ENCODE measurements around the gene TEDDM1. TPM values are rescaled to one million over a fixed set of nuclear protein-coding genes. Genes with fewer than 3 reads are reported as not detected.
"Not testable (repeated sequence)": the region's sequence is repeated elsewhere in the genome, so short reads cannot be mapped to it uniquely, and the experiment has no call there.

Gene TEDDM1
- total RNA-seq, 1 donor from 2014 or later, result not detected

- intact Hi-C loops (cut with micrococcal nuclease), result no loop called here
- Mint-ChIP-seq H3K4me3 (ENCODE audit: low read depth) (no peak overlapping the region), H3K27me3 (ENCODE audit: low read depth) (no peaks in the 10 kb centered on the region), H3K27ac (no peak overlapping the region), H3K36me3 (ENCODE audit: low read depth) (peaks cover 67% of the 10 kb centered on the region), H3K4me1 (ENCODE audit: low read depth) (peaks cover 13% of the 10 kb centered on the region), H3K9me3 (no peaks in the 10 kb centered on the region)
- no peak for DNase-seq (ENCODE audit: low spot score)
Measured at GRCh38 chr1:182384387-182384960, 16.0 kb downstream of the TEDDM1 start.

- Mint-ChIP-seq H3K27ac (no peak overlapping the region), H3K4me1 (ENCODE audit: low read depth) (peaks cover 7% of the 10 kb centered on the region), H3K36me3 (ENCODE audit: low read depth) (peaks cover 63% of the 10 kb centered on the region), H3K27me3 (ENCODE audit: low read depth) (no peaks in the 10 kb centered on the region), H3K9me3 (no peaks in the 10 kb centered on the region), H3K4me3 (ENCODE audit: low read depth) (no peak overlapping the region)
- intact Hi-C loops (cut with micrococcal nuclease), result no loop called here
- DNase-seq (ENCODE audit: low spot score), result no peak
Measured at GRCh38 chr1:182383934-182384333, 16.5 kb downstream of the TEDDM1 start.

GRCh38 chr1:182383037-182383661 is 17.3 kb downstream of the TEDDM1 start:
- no peak for DNase-seq (ENCODE audit: low spot score)
- intact Hi-C loops (cut with micrococcal nuclease), result no loop called here
- Mint-ChIP-seq H3K27ac (no peak overlapping the region), H3K36me3 (ENCODE audit: low read depth) (peaks cover 55% of the 10 kb centered on the region), H3K9me3 (no peaks in the 10 kb centered on the region), H3K4me1 (ENCODE audit: low read depth) (no peaks in the 10 kb centered on the region), H3K4me3 (ENCODE audit: low read depth) (no peak overlapping the region), H3K27me3 (ENCODE audit: low read depth) (no peaks in the 10 kb centered on the region)

DNA sequence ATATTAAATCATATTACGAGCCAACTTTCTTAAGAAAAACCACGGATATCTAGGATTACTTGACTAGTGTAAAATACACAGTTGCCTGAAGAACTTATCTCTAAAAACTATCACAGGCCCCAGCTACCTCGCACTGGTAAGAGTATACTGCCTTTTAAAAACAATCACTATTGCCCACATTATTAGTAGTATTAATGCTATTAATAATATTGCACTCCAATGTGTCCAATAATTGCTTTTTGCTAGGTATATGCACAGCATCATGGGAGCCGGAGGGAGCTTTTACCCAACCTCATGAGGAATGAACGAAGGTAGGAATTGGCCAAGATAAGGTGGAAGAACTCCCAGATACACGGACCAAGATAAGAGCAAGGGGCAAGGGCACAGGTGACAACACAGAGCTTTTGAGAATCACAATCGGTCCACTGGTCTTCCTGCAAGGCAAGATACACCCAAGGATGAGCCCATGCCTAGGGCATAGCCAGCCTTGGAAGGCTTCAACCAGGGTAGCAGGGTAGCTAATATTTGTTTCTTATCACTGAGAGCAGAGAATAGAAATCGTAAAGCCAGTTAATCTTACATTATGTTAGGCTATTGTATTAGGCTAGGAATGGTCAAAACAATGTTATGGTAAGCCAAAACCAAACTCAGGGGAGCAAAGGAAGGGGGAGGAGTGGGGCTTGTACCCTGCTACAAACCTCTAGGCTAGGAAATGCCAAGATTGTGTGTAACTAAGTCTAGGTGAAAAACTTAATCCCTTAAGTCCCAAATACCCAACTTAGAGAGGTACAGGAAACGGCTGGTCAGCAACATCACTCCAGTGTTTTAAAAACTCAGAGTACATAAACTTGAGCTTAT is 18.3 kb downstream of the TEDDM1 start:
- no peaks in the 10 kb centered on the region for H3K4me1 Mint-ChIP-seq (ENCODE audit: low read depth)

GRCh38 chr1:182380199-182380598 is 20.3 kb downstream of the TEDDM1 start:
- Mint-ChIP-seq H3K27me3 (ENCODE audit: low read depth) (peaks cover 7% of the 10 kb centered on the region), H3K36me3 (ENCODE audit: low read depth) (peaks cover 27% of the 10 kb centered on the region), H3K4me3 (ENCODE audit: low read depth) (no peak overlapping the region), H3K4me1 (ENCODE audit: low read depth) (no peaks in the 10 kb centered on the region), H3K27ac (no peak overlapping the region), H3K9me3 (no peaks in the 10 kb centered on the region)
- DNase-seq (ENCODE audit: low spot score), result no peak
- intact Hi-C loops (cut with micrococcal nuclease), result no loop called here

More for the DNA sequence above, 18.3 kb downstream of the TEDDM1 start:
- H3K27ac Mint-ChIP-seq, result no peak overlapping the region
- no peak overlapping the region for H3K4me3 Mint-ChIP-seq (ENCODE audit: low read depth)
- DNase-seq (ENCODE audit: low spot score), result no peak
- peaks cover 45% of the 10 kb centered on the region for H3K36me3 Mint-ChIP-seq (ENCODE audit: low read depth)
- no peaks in the 10 kb centered on the region for H3K9me3 Mint-ChIP-seq
- peaks cover 1% of the 10 kb centered on the region for H3K27me3 Mint-ChIP-seq (ENCODE audit: low read depth)
- intact Hi-C loops (cut with micrococcal nuclease), result no loop called here

DNA sequence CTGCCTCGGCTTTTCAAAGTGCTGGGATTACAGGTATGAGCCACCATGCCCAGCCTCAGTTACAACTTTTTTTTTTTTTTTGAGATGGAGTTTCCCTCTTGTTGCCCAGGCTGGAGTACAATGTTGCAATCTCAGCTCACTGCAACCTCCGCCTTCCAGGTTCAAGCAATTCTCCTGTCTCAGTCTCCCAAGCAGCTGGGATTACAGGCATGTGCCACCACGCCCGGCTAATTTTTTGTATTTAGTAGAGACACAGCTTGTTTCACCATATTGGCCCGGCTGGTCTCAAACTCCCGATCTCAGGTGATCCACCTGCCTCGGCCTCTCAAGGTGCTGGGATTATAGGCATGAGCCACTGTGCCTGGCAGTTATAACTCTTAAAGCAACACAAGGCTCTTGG is 20.7 kb downstream of the TEDDM1 start:
- intact Hi-C loops (cut with micrococcal nuclease), result not testable (repeated sequence)

DNA sequence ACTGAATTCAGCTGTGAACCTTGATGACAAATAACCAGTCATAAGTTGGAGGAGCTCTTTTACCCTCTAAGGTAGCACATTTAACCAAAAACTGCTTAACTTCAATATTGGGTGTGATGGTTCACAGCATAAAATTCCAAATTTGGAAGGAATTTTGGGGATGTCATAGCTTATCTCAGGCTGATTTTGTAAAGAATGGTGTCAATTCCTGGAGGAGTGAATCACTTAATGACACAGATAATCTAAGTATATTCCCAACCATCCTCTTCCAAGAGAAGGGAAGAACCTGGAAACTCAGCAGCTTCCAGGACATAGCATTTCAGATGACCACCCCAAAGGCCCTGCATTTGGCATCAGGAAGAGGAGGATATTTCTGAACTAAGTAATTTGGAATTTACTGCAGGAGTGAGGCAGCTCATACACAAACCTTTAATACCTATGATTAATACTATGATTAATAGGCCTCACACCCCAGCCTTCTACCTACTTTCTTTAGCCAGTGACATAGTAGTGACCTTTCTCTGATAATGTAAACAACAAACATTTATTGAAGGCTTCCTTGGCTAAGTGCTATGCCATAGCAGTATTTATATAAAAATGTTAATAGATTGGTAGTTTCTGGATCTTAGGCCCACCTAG is 23.4 kb downstream of the TEDDM1 start:
- peaks cover 12% of the 10 kb centered on the region for H3K27me3 Mint-ChIP-seq (ENCODE audit: low read depth)
- H3K27ac Mint-ChIP-seq, result no peak overlapping the region
- H3K4me3 Mint-ChIP-seq (ENCODE audit: low read depth), result no peak overlapping the region
- DNase-seq (ENCODE audit: low spot score), result no peak
- no peaks in the 10 kb centered on the region for H3K9me3 Mint-ChIP-seq
- no peaks in the 10 kb centered on the region for H3K4me1 Mint-ChIP-seq (ENCODE audit: low read depth)
- H3K36me3 Mint-ChIP-seq (ENCODE audit: low read depth), result peaks cover 4% of the 10 kb centered on the region
- intact Hi-C loops (cut with micrococcal nuclease), result no loop called here

More for the DNA sequence above, 20.7 kb downstream of the TEDDM1 start:
- not testable (repeated sequence) for H3K27ac Mint-ChIP-seq; H3K27me3 Mint-ChIP-seq (ENCODE audit: low read depth); H3K4me1 Mint-ChIP-seq (ENCODE audit: low read depth); DNase-seq (ENCODE audit: low spot score); H3K9me3 Mint-ChIP-seq; H3K4me3 Mint-ChIP-seq (ENCODE audit: low read depth)
- H3K36me3 Mint-ChIP-seq (ENCODE audit: low read depth), result peaks cover 22% of the 10 kb centered on the region

- intact Hi-C loops (cut with micrococcal nuclease), result no loop called here
- Mint-ChIP-seq H3K36me3 (ENCODE audit: low read depth) (no peaks in the 10 kb centered on the region), H3K27ac (no peak overlapping the region), H3K9me3 (no peaks in the 10 kb centered on the region), H3K4me3 (ENCODE audit: low read depth) (no peak overlapping the region), H3K27me3 (ENCODE audit: low read depth) (peaks cover 12% of the 10 kb centered on the region), H3K4me1 (ENCODE audit: low read depth) (no peaks in the 10 kb centered on the region)
- no peak for DNase-seq (ENCODE audit: low spot score)
Measured at GRCh38 chr1:182374101-182374834, 26.2 kb downstream of the TEDDM1 start.

DNA sequence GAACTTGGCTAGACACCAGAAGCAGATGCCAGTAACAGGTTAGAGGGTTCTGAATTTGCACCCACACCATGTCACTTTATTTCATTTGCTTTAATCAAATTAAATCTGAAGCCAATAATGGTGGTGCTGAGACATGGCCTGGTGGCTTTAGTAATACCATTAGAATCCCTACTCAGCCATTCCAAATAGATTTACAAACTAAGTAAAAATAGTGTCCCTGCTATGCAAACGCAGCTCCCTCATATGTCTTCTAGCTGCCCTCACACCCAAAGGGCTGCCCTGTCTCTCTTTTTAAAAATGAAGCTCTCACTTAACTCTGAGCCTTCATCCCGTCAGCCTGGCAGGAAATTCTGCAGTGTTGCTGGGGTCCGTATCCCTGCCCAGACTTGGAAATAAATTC is 29.9 kb downstream of the TEDDM1 start:
- no peak overlapping the region for H3K27ac Mint-ChIP-seq
- no peaks in the 10 kb centered on the region for H3K9me3 Mint-ChIP-seq
- intact Hi-C loops (cut with micrococcal nuclease), result no loop called here
- peaks cover 23% of the 10 kb centered on the region for H3K27me3 Mint-ChIP-seq (ENCODE audit: low read depth)
- H3K4me3 Mint-ChIP-seq (ENCODE audit: low read depth), result no peak overlapping the region
- no peaks in the 10 kb centered on the region for H3K36me3 Mint-ChIP-seq (ENCODE audit: low read depth)
- H3K4me1 Mint-ChIP-seq (ENCODE audit: low read depth), result no peaks in the 10 kb centered on the region
- DNase-seq (ENCODE audit: low spot score), result no peak

DNA sequence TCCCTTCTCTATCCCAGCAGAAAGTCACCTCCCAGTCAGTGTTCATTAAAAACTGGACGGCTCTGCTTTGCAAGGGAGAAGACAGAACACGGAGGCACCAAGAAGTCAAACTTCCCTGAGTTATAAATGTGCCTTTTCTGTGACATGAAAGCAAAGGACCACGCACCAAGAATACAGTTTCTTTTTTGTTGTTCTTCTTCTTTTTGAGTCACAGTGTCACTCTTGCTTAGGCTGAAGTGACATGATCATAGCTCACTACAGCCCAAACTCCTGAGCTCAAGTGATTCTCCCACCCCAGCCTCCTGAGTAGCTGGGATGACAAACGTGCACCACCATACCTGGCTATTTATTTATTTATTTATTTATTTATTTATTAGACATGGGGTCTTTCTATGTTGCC is 31.6 kb downstream of the TEDDM1 start:
- intact Hi-C loops (cut with micrococcal nuclease), result no loop called here
- Mint-ChIP-seq H3K27me3 (ENCODE audit: low read depth) (peaks cover 25% of the 10 kb centered on the region), H3K4me3 (ENCODE audit: low read depth) (no peak overlapping the region), H3K27ac (no peak overlapping the region), H3K4me1 (ENCODE audit: low read depth) (no peaks in the 10 kb centered on the region), H3K9me3 (no peaks in the 10 kb centered on the region), H3K36me3 (ENCODE audit: low read depth) (no peaks in the 10 kb centered on the region)
- DNase-seq (ENCODE audit: low spot score), result no peak

GRCh38 chr1:182368358-182368757 is 32.1 kb downstream of the TEDDM1 start:
- Mint-ChIP-seq H3K27me3 (ENCODE audit: low read depth) (peaks cover 26% of the 10 kb centered on the region), H3K36me3 (ENCODE audit: low read depth) (no peaks in the 10 kb centered on the region), H3K4me1 (ENCODE audit: low read depth) (no peaks in the 10 kb centered on the region), H3K9me3 (no peaks in the 10 kb centered on the region), H3K27ac (no peak overlapping the region), H3K4me3 (ENCODE audit: low read depth) (no peak overlapping the region)
- intact Hi-C loops (cut with micrococcal nuclease), result no loop called here
- no peak for DNase-seq (ENCODE audit: low spot score)

- Mint-ChIP-seq H3K9me3 (no peaks in the 10 kb centered on the region), H3K27me3 (ENCODE audit: low read depth) (peaks cover 22% of the 10 kb centered on the region), H3K4me3 (ENCODE audit: low read depth) (no peak overlapping the region), H3K36me3 (ENCODE audit: low read depth) (no peaks in the 10 kb centered on the region), H3K4me1 (ENCODE audit: low read depth) (no peaks in the 10 kb centered on the region), H3K27ac (no peak overlapping the region)
- intact Hi-C loops (cut with micrococcal nuclease), result no loop called here
- no peak for DNase-seq (ENCODE audit: low spot score)
Measured at GRCh38 chr1:182367926-182368325, 32.5 kb downstream of the TEDDM1 start.
